HepG2 (cell line): ENCODE results near the gene BCL2L1. TPM values are rescaled to one million over a fixed set of nuclear protein-coding genes. Genes with fewer than 3 reads are reported as not detected.

Experiments
- CBX1 ChIP-seq: IDR thresholded peaks from one replicate; pipeline ENCODE4 v1.6.1; 2016; ENCODE audit warnings: antibody characterized with exemption, low read depth
- CC2D1A ChIP-seq: sonication (generic); formaldehyde crosslinking; IDR thresholded peaks from 2 replicates; pipeline ENCODE4 v1.8.1; 2023; ENCODE audit warnings: mild to moderate bottlenecking, missing genetic modification reagents
- FOXO4 ChIP-seq: sonication (generic); formaldehyde crosslinking; conservative IDR thresholded peaks from 2 replicates; pipeline ENCODE4 v1.8.1; 2023; ENCODE audit warnings: missing genetic modification reagents
- KLF12 ChIP-seq: sonication (generic); formaldehyde crosslinking; IDR thresholded peaks from 2 replicates; pipeline ENCODE4 v1.4.0; 2020; ENCODE audit warnings: missing genetic modification reagents, borderline replicate concordance
- MIER3 ChIP-seq: IDR thresholded peaks from 2 replicates; pipeline ENCODE4 v1.6.1; 2016; ENCODE audit warnings: missing compliant biosample characterization, borderline replicate concordance
- TFE3 ChIP-seq: IDR thresholded peaks from 2 replicates; pipeline ENCODE4 v1.6.1; 2016
- ZMYM3 ChIP-seq: sonication (generic); formaldehyde crosslinking; IDR thresholded peaks from 2 replicates; pipeline ENCODE4 v1.5.1; 2020; ENCODE audit warnings: mild to moderate bottlenecking, missing genetic modification reagents
- ZNF281 ChIP-seq: sonication (generic); formaldehyde crosslinking; IDR thresholded peaks from 2 replicates; pipeline ENCODE4 v1.4.0; 2020; ENCODE audit warnings: missing genetic modification reagents, borderline replicate concordance
- ZNF354B ChIP-seq: sonication (generic); formaldehyde crosslinking; IDR thresholded peaks from 2 replicates; pipeline ENCODE4 v1.8.0; 2022; ENCODE audit warnings: mild to moderate bottlenecking, missing genetic modification reagents
- ZNF407 ChIP-seq: sonication (generic); formaldehyde crosslinking; IDR thresholded peaks from one replicate; pipeline ENCODE4 v1.5.1; 2020; ENCODE audit warnings: mild to moderate bottlenecking, missing genetic modification reagents; ENCODE audit errors: not compliant biosample characterization
- polyA plus RNA-seq, 8 experiments: library from polyadenylated mRNA; depleted of rRNA in 3 of 8; stranded (reverse) in 7 of 8; unstranded in 1 of 8; fragments of >200 nt; fragmentation: Illumina TruSeq in 4 of 8; extraction: Trizol in 4 of 8; gene quantifications; 2 replicates each; pipeline versions ENCODE4 v1.2.1 to v1.2.3, GENCODE V29; 2011 to 2016; ENCODE audit warnings: low read depth in 4 of 8, missing spikeins in 1 of 8, mixed read lengths in 1 of 8; ENCODE audit not compliant: insufficient read depth in 1 of 8
- total RNA-seq, 5 experiments: library from RNA; depleted of rRNA; stranded (reverse); fragments of >200 nt; fragmentation: Illumina TruSeq; extraction: Trizol; gene quantifications; 2 replicates each; pipeline ENCODE4 v1.2.3, GENCODE V29; 2016; ENCODE audit warnings: low read depth in 1 of 5

BCL2L1 gene
- total and polyA plus RNA-seq, 2 of the 13 experiments (the other 11 are each of a cell fraction or from before 2014, with no cell fraction given): 164 to 258 TPM

GRCh38 chr20:31723319-31724078 is 831 bp upstream of the BCL2L1 start (continued):
- peak; percentile 92; the same call in 1 of the 2 replicates for TF ChIP-seq KLF12 (CRISPR knock-in tag)
- TF ChIP-seq CBX1: peak; percentile 70
- TF ChIP-seq ZNF407 (CRISPR knock-in tag): peak; percentile 93
- TF ChIP-seq FOXO4 (CRISPR knock-in tag): no peak; the same call in 1 of the 2 replicates
- peak; percentile 13; the same call in 1 of the 2 replicates for TF ChIP-seq ZNF281
- peak; percentile 51 for TF ChIP-seq ZNF354B (CRISPR knock-in tag)
- peak; percentile 75; the same call in 1 of the 2 replicates for TF ChIP-seq ZMYM3 (CRISPR knock-in tag)
- peak; percentile 66; the same call in 1 of the 2 replicates for TF ChIP-seq TFE3 (CRISPR knock-in tag)
- no peak; the same call in 1 of the 2 replicates for TF ChIP-seq CC2D1A
- TF ChIP-seq MIER3 (CRISPR knock-in tag): peak; percentile 52; the same call in 1 of the 2 replicates
